GM23338 (cell line): ENCODE results near the gene MLC1. TPM values are rescaled to one million over a fixed set of nuclear protein-coding genes. Genes with fewer than 3 reads are reported as not detected.

Experiments
- CREB1 ChIP-seq: fragments of 250-450 bp; sonication (Bioruptor Pico); IDR thresholded peaks from 2 replicates; pipeline ENCODE4 v1.5.0; 2020; ENCODE audit warnings: low read depth, mild to moderate bottlenecking, moderate library complexity
- REST ChIP-seq: IDR thresholded peaks from one replicate; pipeline ENCODE4 v1.6.1; 2018; ENCODE audit warnings: antibody characterized with exemption; ENCODE audit not compliant: unreplicated experiment
- STAT1 ChIP-seq: IDR thresholded peaks from one replicate; pipeline ENCODE4 v1.6.1; 2016; ENCODE audit warnings: antibody characterized with exemption; ENCODE audit not compliant: unreplicated experiment
- polyA plus RNA-seq: library from polyadenylated mRNA; unstranded; fragments of >200 nt; fragmentation: Nextera tagmentation; extraction: Ambion mirVana; gene quantifications from 2 replicates; pipeline ENCODE4 v1.2.1, GENCODE V29; 2016
- total RNA-seq: library from RNA; depleted of rRNA; stranded (reverse); fragments of >200 nt; shearing (Covaris generic); gene quantifications from 2 replicates; pipeline ENCODE4 v1.2.3, GENCODE V29; 2014
- TF ChIP-seq, protein P1 (sequence below): fragments of 250-450 bp; sonication (Bioruptor Pico); IDR thresholded peaks from 2 replicates; pipeline ENCODE4 v1.5.0; 2020; ENCODE audit warnings: mild to moderate bottlenecking, moderate library complexity

Gene MLC1
- total and polyA plus RNA-seq, 2 experiments from 2014 or later: not detected

GRCh38 chr22:50034126-50035081 is 50.8 kb downstream of the MLC1 start (continued):
- TF ChIP-seq REST: no peak
- TF ChIP-seq, protein P1, sequence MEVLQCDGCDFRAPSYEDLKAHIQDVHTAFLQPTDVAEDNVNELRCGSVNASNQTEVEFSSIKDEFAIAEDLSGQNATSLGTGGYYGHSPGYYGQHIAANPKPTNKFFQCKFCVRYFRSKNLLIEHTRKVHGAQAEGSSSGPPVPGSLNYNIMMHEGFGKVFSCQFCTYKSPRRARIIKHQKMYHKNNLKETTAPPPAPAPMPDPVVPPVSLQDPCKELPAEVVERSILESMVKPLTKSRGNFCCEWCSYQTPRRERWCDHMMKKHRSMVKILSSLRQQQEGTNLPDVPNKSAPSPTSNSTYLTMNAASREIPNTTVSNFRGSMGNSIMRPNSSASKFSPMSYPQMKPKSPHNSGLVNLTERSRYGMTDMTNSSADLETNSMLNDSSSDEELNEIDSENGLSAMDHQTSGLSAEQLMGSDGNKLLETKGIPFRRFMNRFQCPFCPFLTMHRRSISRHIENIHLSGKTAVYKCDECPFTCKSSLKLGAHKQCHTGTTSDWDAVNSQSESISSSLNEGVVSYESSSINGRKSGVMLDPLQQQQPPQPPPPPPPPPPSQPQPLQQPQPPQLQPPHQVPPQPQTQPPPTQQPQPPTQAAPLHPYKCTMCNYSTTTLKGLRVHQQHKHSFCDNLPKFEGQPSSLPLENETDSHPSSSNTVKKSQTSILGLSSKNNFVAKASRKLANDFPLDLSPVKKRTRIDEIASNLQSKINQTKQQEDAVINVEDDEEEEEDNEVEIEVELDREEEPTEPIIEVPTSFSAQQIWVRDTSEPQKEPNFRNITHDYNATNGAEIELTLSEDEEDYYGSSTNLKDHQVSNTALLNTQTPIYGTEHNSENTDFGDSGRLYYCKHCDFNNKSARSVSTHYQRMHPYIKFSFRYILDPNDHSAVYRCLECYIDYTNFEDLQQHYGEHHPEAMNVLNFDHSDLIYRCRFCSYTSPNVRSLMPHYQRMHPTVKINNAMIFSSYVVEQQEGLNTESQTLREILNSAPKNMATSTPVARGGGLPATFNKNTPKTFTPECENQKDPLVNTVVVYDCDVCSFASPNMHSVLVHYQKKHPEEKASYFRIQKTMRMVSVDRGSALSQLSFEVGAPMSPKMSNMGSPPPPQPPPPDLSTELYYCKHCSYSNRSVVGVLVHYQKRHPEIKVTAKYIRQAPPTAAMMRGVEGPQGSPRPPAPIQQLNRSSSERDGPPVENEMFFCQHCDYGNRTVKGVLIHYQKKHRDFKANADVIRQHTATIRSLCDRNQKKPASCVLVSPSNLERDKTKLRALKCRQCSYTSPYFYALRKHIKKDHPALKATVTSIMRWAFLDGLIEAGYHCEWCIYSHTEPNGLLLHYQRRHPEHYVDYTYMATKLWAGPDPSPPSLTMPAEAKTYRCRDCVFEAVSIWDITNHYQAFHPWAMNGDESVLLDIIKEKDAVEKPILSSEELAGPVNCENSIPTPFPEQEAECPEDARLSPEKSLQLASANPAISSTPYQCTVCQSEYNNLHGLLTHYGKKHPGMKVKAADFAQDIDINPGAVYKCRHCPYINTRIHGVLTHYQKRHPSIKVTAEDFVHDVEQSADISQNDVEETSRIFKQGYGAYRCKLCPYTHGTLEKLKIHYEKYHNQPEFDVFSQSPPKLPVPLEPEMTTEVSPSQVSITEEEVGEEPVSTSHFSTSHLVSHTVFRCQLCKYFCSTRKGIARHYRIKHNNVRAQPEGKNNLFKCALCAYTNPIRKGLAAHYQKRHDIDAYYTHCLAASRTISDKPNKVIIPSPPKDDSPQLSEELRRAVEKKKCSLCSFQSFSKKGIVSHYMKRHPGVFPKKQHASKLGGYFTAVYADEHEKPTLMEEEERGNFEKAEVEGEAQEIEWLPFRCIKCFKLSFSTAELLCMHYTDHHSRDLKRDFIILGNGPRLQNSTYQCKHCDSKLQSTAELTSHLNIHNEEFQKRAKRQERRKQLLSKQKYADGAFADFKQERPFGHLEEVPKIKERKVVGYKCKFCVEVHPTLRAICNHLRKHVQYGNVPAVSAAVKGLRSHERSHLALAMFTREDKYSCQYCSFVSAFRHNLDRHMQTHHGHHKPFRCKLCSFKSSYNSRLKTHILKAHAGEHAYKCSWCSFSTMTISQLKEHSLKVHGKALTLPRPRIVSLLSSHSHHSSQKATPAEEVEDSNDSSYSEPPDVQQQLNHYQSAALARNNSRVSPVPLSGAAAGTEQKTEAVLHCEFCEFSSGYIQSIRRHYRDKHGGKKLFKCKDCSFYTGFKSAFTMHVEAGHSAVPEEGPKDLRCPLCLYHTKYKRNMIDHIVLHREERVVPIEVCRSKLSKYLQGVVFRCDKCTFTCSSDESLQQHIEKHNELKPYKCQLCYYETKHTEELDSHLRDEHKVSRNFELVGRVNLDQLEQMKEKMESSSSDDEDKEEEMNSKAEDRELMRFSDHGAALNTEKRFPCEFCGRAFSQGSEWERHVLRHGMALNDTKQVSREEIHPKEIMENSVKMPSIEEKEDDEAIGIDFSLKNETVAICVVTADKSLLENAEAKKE: no peak
- no peak for TF ChIP-seq STAT1
- TF ChIP-seq CREB1 (CRISPR knock-in tag): no peak
